ENCODE data around the gene CCDC187.

DNA sequence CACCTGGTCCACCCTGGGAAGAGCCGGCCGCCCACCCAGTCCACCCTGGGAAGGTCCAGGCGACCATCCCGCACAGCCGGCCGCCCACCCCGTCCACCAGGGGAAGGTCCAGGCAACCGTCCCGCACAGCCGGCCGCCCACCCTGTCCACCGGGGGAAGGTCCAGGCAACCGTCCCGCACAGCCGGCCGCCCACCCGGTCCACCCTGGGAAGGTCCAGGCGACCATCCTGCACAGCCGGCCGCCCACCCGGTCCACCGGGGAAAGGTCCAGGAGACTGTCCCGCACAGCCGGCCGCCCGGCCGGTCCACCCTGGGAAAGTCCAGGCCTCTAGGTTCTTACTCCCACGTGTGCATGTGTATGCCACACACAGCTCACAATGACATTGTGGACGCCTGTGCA lies 51.6 kb downstream of the CCDC187 start:
- TF ChIP-seq, protein P1, sequence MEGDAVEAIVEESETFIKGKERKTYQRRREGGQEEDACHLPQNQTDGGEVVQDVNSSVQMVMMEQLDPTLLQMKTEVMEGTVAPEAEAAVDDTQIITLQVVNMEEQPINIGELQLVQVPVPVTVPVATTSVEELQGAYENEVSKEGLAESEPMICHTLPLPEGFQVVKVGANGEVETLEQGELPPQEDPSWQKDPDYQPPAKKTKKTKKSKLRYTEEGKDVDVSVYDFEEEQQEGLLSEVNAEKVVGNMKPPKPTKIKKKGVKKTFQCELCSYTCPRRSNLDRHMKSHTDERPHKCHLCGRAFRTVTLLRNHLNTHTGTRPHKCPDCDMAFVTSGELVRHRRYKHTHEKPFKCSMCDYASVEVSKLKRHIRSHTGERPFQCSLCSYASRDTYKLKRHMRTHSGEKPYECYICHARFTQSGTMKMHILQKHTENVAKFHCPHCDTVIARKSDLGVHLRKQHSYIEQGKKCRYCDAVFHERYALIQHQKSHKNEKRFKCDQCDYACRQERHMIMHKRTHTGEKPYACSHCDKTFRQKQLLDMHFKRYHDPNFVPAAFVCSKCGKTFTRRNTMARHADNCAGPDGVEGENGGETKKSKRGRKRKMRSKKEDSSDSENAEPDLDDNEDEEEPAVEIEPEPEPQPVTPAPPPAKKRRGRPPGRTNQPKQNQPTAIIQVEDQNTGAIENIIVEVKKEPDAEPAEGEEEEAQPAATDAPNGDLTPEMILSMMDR (IDR thresholded peaks at IDR 0.05), result no peak
- TF ChIP-seq EP300 (IDR thresholded peaks at IDR 0.05) (no peak), POLR2A (IDR thresholded peaks at IDR 0.05) (no peak)
